Keratinocyte (primary cell): ENCODE measurements around the gene PNP.

Source experiments
- CTCF ChIP-seq, 3 experiments: IDR thresholded peaks in 1 of 3; conservative IDR thresholded peaks in 1 of 3; optimal IDR thresholded peaks in 1 of 3; 2 replicates in 2 of 3; 3 replicates in 1 of 3; pipeline versions ENCODE3 to v1.5.1; 2011; ENCODE audit warnings: low read length in 3 of 3, mild to moderate bottlenecking in 3 of 3, moderate library complexity in 2 of 3, control low read depth in 1 of 3, inconsistent platforms in 1 of 3; ENCODE audit not compliant: insufficient read depth in 2 of 3; ENCODE audit errors: extremely low read depth in 1 of 3
- EZH2 ChIP-seq: IDR thresholded peaks from one replicate; pipeline ENCODE4 v1.6.1; 2012; ENCODE audit warnings: inconsistent platforms, mild to moderate bottlenecking, low read length, moderate library complexity

GRCh38 chr14:20499881-20500280, 30.7 kb downstream of the PNP start:
- TF ChIP-seq CTCF (optimal IDR thresholded peaks at IDR 0.05 in 1 of 3, IDR thresholded peaks at IDR 0.05 in 1 of 3, conservative IDR thresholded peaks at IDR 0.05 in 1 of 3; ENCODE audit: extremely low read depth in 1 of 3, insufficient read depth in 2 of 3, low read length in 3 of 3) (no peak), EZH2 (no peak)
